Measurements from ENCODE around the gene SLC4A4.

DNA sequence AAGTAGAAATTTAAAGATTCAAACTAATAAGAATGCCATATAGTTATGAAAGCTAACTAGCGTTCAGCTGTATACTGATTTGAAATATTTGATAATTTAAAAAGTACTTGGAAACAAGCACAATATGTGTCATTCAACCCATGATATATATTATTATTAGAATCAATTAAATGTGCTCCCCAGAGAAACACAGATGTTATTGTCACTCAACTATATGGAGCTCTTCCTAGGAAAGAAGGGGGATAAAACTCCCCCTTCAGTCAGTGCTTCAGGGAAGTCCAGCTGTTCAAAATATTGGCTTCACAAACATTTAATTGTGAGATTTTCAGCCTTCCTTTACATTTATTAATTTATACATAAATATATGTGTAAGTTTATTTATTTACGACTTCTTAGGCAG lies 135.9 kb downstream of the SLC4A4 start:
- TF ChIP-seq EZH2 (IDR thresholded peaks at IDR 0.05; ENCODE audit: borderline replicate concordance, control insufficient read depth, low read depth, low read length) = no peak
- TF ChIP-seq CBFB (IDR thresholded peaks at IDR 0.05; ENCODE audit: low read depth) = no peak
- no peak for TF ChIP-seq SMARCA5 (IDR thresholded peaks at IDR 0.05)

Measured in GM12878 (cell line).